Liver (tissue), 9 donors: Measurements from ENCODE around the gene BASP1. TPM values are rescaled to one million over a fixed set of nuclear protein-coding genes. Genes with fewer than 3 reads are reported as not detected.

Source experiments
- DNase-seq: peaks from one replicate; pipeline ENCODE4 v3.0.0-alpha.2; 2017; ENCODE audit warnings: low spot score
- H3K27ac ChIP-seq, 2 donors: one replicate each; pipeline ENCODE4 v1.7.0; 2013; ENCODE audit warnings: inconsistent platforms in 2 of 2, low read length in 2 of 2, control low read depth in 1 of 2, low read depth in 1 of 2, mild to moderate bottlenecking in 1 of 2
- H3K27me3 ChIP-seq, 4 donors: one replicate each; pipeline versions ENCODE4 v1.6.1 to v1.7.0; 2013; ENCODE audit warnings: low read length in 3 of 4, inconsistent platforms in 1 of 4, mild to moderate bottlenecking in 1 of 4, moderate library complexity in 1 of 4; ENCODE audit not compliant: control insufficient read depth in 4 of 4, insufficient read depth in 4 of 4
- H3K36me3 ChIP-seq, 4 donors: one replicate each; pipeline versions ENCODE4 v1.6.1 to v1.7.0; 2013; ENCODE audit warnings: low read length in 3 of 4, mild to moderate bottlenecking in 3 of 4, low read depth in 1 of 4, moderate library complexity in 1 of 4; ENCODE audit not compliant: control insufficient read depth in 4 of 4, insufficient read depth in 3 of 4
- H3K4me1 ChIP-seq, 4 donors: one replicate each; pipeline versions ENCODE4 v1.6.1 to v1.7.0; 2013; ENCODE audit warnings: low read length in 3 of 4, mild to moderate bottlenecking in 3 of 4, moderate library complexity in 1 of 4; ENCODE audit not compliant: control insufficient read depth in 4 of 4, insufficient read depth in 4 of 4
- H3K4me3 ChIP-seq, 3 donors: one replicate each; pipeline versions ENCODE4 v1.6.1 to v1.7.0; 2013; ENCODE audit warnings: low read length in 3 of 3, control low read depth in 1 of 3, low read depth in 1 of 3, mild to moderate bottlenecking in 1 of 3
- H3K9ac ChIP-seq, 2 donors: one replicate each; pipeline ENCODE4 v1.7.0; 2013; ENCODE audit warnings: low read length in 2 of 2, mild to moderate bottlenecking in 2 of 2, moderate library complexity in 2 of 2, control low read depth in 1 of 2, low read depth in 1 of 2
- H3K9me3 ChIP-seq, 4 donors: one replicate each; pipeline versions ENCODE4 v1.6.1 to v1.7.0; 2013; ENCODE audit warnings: low read length in 3 of 4; ENCODE audit not compliant: control insufficient read depth in 4 of 4
- ATF3 ChIP-seq: IDR thresholded peaks from 2 replicates; pipeline ENCODE4 v1.6.1; 2016; ENCODE audit warnings: antibody characterized with exemption
- CTCF ChIP-seq: fragments of 150-350 bp; IDR thresholded peaks from 2 replicates; pipeline ENCODE4 v1.5.1; 2017; ENCODE audit warnings: improper control_type of control experiment, low read depth, low read length; ENCODE audit not compliant: missing input control
- EGR1 ChIP-seq, 2 donors: IDR thresholded peaks; 2 replicates each; pipeline ENCODE4 v1.6.1; 2016 to 2018; ENCODE audit warnings: antibody characterized with exemption in 2 of 2, low read depth in 2 of 2
- FOXA1 ChIP-seq: IDR thresholded peaks from 2 replicates; pipeline ENCODE4 v1.6.1; 2016; ENCODE audit warnings: antibody characterized with exemption
- FOXA2 ChIP-seq: IDR thresholded peaks from 2 replicates; pipeline ENCODE4 v1.6.1; 2016; ENCODE audit warnings: antibody characterized with exemption
- GABPA ChIP-seq, 2 donors: IDR thresholded peaks in 1 of 2; conservative IDR thresholded peaks in 1 of 2; 2 replicates each; pipeline ENCODE4 v1.6.1; 2016; ENCODE audit warnings: antibody characterized with exemption in 2 of 2, mild to moderate bottlenecking in 1 of 2, moderate library complexity in 1 of 2
- HNF4A ChIP-seq, 2 donors: conservative IDR thresholded peaks; 2 replicates each; pipeline ENCODE4 v1.6.1; 2016; ENCODE audit warnings: antibody characterized with exemption in 2 of 2, mild to moderate bottlenecking in 2 of 2
- HNF4G ChIP-seq: IDR thresholded peaks from 2 replicates; pipeline ENCODE4 v1.6.1; 2016; ENCODE audit warnings: antibody characterized with exemption
- JUND ChIP-seq, 2 donors: IDR thresholded peaks; 2 replicates each; pipeline ENCODE4 v1.6.1; 2016; ENCODE audit warnings: antibody characterized with exemption in 2 of 2
- MAX ChIP-seq: IDR thresholded peaks from 2 replicates; pipeline ENCODE4 v1.6.1; 2016; ENCODE audit warnings: antibody characterized with exemption
- NR2F2 ChIP-seq: IDR thresholded peaks from 2 replicates; pipeline ENCODE4 v1.6.1; 2016; ENCODE audit warnings: antibody characterized with exemption
- RAD21 ChIP-seq, 2 donors: IDR thresholded peaks; 2 replicates each; pipeline ENCODE4 v1.6.1; 2016; ENCODE audit warnings: antibody characterized with exemption in 2 of 2, mild to moderate bottlenecking in 2 of 2
- REST ChIP-seq: IDR thresholded peaks from 2 replicates; pipeline ENCODE4 v1.6.1; 2016; ENCODE audit warnings: antibody characterized with exemption, mild to moderate bottlenecking
- RXRA ChIP-seq, 2 donors: IDR thresholded peaks; 2 replicates each; pipeline ENCODE4 v1.6.1; 2017 to 2018; ENCODE audit warnings: antibody characterized with exemption in 2 of 2, mild to moderate bottlenecking in 1 of 2
- SP1 ChIP-seq: IDR thresholded peaks from 2 replicates; pipeline ENCODE4 v1.6.1; 2018; ENCODE audit warnings: antibody characterized with exemption, mild to moderate bottlenecking
- TAF1 ChIP-seq: conservative IDR thresholded peaks from 2 replicates; pipeline ENCODE4 v1.6.1; 2016; ENCODE audit warnings: antibody characterized with exemption, mild to moderate bottlenecking
- YY1 ChIP-seq: IDR thresholded peaks from 2 replicates; pipeline ENCODE4 v1.6.1; 2016; ENCODE audit warnings: antibody characterized with exemption, mild to moderate bottlenecking
- ZBTB33 ChIP-seq: IDR thresholded peaks from 2 replicates; pipeline ENCODE4 v1.6.1; 2016; ENCODE audit warnings: antibody characterized with exemption
- WGBS: extraction: QIAGEN DNeasy Blood & Tissue Kit; methylation state at CpG from one replicate; pipeline ENCODE4 v1.1.7; 2013; 5-methylcytosine and 5-hydroxymethylcytosine counted together
- polyA plus RNA-seq, 2 donors: library from polyadenylated mRNA; stranded (reverse) in 1 of 2; unstranded in 1 of 2; fragments of 200-250 nt in 1 of 2; fragments of >200 nt in 1 of 2; fragmentation: Nextera tagmentation in 1 of 2; extraction: Ambion mirVana in 1 of 2; gene quantifications; one replicate each; pipeline versions ENCODE4 v1.2.1 to v1.2.3, GENCODE V29; 2013 to 2015
- total RNA-seq, 2 donors: library from RNA; depleted of rRNA; stranded (reverse); fragments of >200 nt; gene quantifications; one replicate each; pipeline ENCODE4 v1.2.3, GENCODE V29; 2014
- donor health status: healthy.
- donor health status: healthy.
- donor health status: healthy.
- donor health status: healthy.
- donor health status: healthy.

BASP1 gene
- total and polyA plus RNA-seq, 4 donors = 1.2 to 17.0 (median 5.4) TPM

- Histone ChIP-seq H3K4me3 (no peak overlapping the region), H3K27ac (no peak overlapping the region), H3K36me3 (no peaks in the 10 kb centered on the region), H3K4me1 (no peaks in the 10 kb centered on the region), H3K9me3 (no peaks in the 10 kb centered on the region), H3K9ac (no peak overlapping the region), H3K27me3 (no peaks in the 10 kb centered on the region)
- no peak for DNase-seq
- TF ChIP-seq HNF4A (conservative IDR thresholded peaks at IDR 0.05) = no peak
- TF ChIP-seq FOXA2 = no peak
- no peak for TF ChIP-seq HNF4G
- TF ChIP-seq JUND (IDR thresholded peaks at IDR 0.05) = no peak
- no peak for TF ChIP-seq ATF3
- TF ChIP-seq GABPA (IDR thresholded peaks at IDR 0.05 in 1 of 2, conservative IDR thresholded peaks at IDR 0.05 in 1 of 2) = no peak
- no peak for TF ChIP-seq MAX
- no peak for TF ChIP-seq NR2F2
- no peak for TF ChIP-seq RXRA (IDR thresholded peaks at IDR 0.05)
- no peak for TF ChIP-seq CTCF
- no peak for TF ChIP-seq SP1
- no peak for TF ChIP-seq RAD21 (IDR thresholded peaks at IDR 0.05)
- TF ChIP-seq ZBTB33 = no peak
- no peak for TF ChIP-seq EGR1 (IDR thresholded peaks at IDR 0.05; ENCODE audit: low read depth in 2 of 2)
- no peak for TF ChIP-seq FOXA1
- no peak for TF ChIP-seq REST
- TF ChIP-seq YY1 = no peak
- TF ChIP-seq TAF1 = no peak
- WGBS = 80% methylated on average over 7 of the region's 7 CpGs
Measured at GRCh38 chr5:17187011-17187785, 30.2 kb upstream of the BASP1 start.
